Measurements from ENCODE around the gene PXMP2. TPM values are rescaled to one million over a fixed set of nuclear protein-coding genes. Genes with fewer than 3 reads are reported as not detected.

Gene PXMP2
- polyA plus RNA-seq, 2 of the 4 experiments (the other 2 are of a cell fraction), result 18.7 to 21.3 TPM

GRCh38 chr12:132736378-132736777, 49.0 kb downstream of the PXMP2 start:
- WGBS (ENCODE audit: missing lambda C conversion rate), result 91% methylated on average over 12 of the region's 12 CpGs
- Histone ChIP-seq H3K4me3 (no peak overlapping the region), H3K9me3 (no peaks in the 10 kb centered on the region), H3K4me2 (no peak overlapping the region), H3K27ac (no peak overlapping the region), H3K4me1 (no peaks in the 10 kb centered on the region)
- DNase-seq (ENCODE audit: low read depth in 1 of 2, low spot score in 1 of 2) (no peak), FAIRE-seq (no peak), ATAC-seq (peak in 1 of 2 experiments; percentile 16; a peak in 3 of 6 replicates)
- TF ChIP-seq, protein P1, sequence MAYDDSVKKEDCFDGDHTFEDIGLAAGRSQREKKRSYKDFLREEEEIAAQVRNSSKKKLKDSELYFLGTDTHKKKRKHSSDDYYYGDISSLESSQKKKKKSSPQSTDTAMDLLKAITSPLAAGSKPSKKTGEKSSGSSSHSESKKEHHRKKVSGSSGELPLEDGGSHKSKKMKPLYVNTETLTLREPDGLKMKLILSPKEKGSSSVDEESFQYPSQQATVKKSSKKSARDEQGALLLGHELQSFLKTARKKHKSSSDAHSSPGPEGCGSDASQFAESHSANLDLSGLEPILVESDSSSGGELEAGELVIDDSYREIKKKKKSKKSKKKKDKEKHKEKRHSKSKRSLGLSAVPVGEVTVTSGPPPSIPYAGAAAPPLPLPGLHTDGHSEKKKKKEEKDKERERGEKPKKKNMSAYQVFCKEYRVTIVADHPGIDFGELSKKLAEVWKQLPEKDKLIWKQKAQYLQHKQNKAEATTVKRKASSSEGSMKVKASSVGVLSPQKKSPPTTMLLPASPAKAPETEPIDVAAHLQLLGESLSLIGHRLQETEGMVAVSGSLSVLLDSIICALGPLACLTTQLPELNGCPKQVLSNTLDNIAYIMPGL (CRISPR knock-in tag; IDR thresholded peaks at IDR 0.05; ENCODE audit: borderline replicate concordance), result no peak
- TF ChIP-seq RAD21 (conservative IDR thresholded peaks at IDR 0.05 in 1 of 2, IDR thresholded peaks at IDR 0.05 in 1 of 2), result no peak
- TF ChIP-seq HEYL (CRISPR knock-in tag; IDR thresholded peaks at IDR 0.05), result no peak
- TF ChIP-seq POLR2A (IDR thresholded peaks at IDR 0.05; ENCODE audit: low read length), result no peak
- TF ChIP-seq BHLHE40 (IDR thresholded peaks at IDR 0.05; ENCODE audit: low read depth, low read length), result no peak
- TF ChIP-seq ZNF302 (CRISPR knock-in tag; IDR thresholded peaks at IDR 0.05), result no peak
- no peak for TF ChIP-seq ATOH8 (CRISPR knock-in tag; IDR thresholded peaks at IDR 0.05; ENCODE audit: low read depth)
- no peak for TF ChIP-seq ZSCAN20 (CRISPR knock-in tag; IDR thresholded peaks at IDR 0.05)
- TF ChIP-seq CHD2 (IDR thresholded peaks at IDR 0.05; ENCODE audit: low read length, partially characterized antibody), result no peak
- TF ChIP-seq, protein P2, sequence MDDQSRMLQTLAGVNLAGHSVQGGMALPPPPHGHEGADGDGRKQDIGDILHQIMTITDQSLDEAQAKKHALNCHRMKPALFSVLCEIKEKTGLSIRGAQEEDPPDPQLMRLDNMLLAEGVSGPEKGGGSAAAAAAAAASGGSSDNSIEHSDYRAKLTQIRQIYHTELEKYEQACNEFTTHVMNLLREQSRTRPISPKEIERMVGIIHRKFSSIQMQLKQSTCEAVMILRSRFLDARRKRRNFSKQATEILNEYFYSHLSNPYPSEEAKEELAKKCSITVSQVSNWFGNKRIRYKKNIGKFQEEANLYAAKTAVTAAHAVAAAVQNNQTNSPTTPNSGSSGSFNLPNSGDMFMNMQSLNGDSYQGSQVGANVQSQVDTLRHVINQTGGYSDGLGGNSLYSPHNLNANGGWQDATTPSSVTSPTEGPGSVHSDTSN (IDR thresholded peaks at IDR 0.05), result no peak
- no peak for TF ChIP-seq FOXS1 (CRISPR knock-in tag; IDR thresholded peaks at IDR 0.05)
- no peak for TF ChIP-seq JUNB (IDR thresholded peaks at IDR 0.05)
- no peak for TF ChIP-seq SREBF2 (IDR thresholded peaks at IDR 0.05)
- TF ChIP-seq, protein P3, sequence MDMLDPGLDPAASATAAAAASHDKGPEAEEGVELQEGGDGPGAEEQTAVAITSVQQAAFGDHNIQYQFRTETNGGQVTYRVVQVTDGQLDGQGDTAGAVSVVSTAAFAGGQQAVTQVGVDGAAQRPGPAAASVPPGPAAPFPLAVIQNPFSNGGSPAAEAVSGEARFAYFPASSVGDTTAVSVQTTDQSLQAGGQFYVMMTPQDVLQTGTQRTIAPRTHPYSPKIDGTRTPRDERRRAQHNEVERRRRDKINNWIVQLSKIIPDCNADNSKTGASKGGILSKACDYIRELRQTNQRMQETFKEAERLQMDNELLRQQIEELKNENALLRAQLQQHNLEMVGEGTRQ (IDR thresholded peaks at IDR 0.05), result no peak
- no peak for TF ChIP-seq RFX5 (IDR thresholded peaks at IDR 0.05)
- no peak for TF ChIP-seq NR3C1 (IDR thresholded peaks at IDR 0.05)
- TF ChIP-seq NPAS2 (CRISPR knock-in tag; IDR thresholded peaks at IDR 0.05; ENCODE audit: borderline replicate concordance), result no peak
- TF ChIP-seq POLR2AphosphoS2 (conservative IDR thresholded peaks at IDR 0.05; ENCODE audit: low read length), result no peak
- ChIA-PET POLR2A (no interaction called here), CTCF (interaction anchor here (0.6 to 1.6 kb wide), 4 partner anchors 10 to 367 kb away, joined by 3 to 4 read pairs (median 3); no protein-coding TSS in a partner anchor)

- H3K4me3 ChIP-seq, result no peak overlapping the region
- ChIA-PET POLR2A (no interaction called here), CTCF (interaction anchor here (0.6 to 1.6 kb wide), 2 partner anchors 16 to 366 kb away, joined by 3 to 4 read pairs; no protein-coding TSS in a partner anchor)
- no peak for DNase-seq (ENCODE audit: low read depth in 1 of 2, low spot score in 1 of 2)
- no peak for FAIRE-seq
- no peaks in the 10 kb centered on the region for H3K4me1 ChIP-seq
- 92% methylated on average over 14 of the region's 15 CpGs for WGBS (ENCODE audit: missing lambda C conversion rate)
- no peaks in the 10 kb centered on the region for H3K9me3 ChIP-seq
- no peak; a peak in 1 of 6 replicates for ATAC-seq
- TF ChIP-seq BHLHE40 (IDR thresholded peaks at IDR 0.05; ENCODE audit: low read depth, low read length) (no peak), ZSCAN20 (CRISPR knock-in tag; IDR thresholded peaks at IDR 0.05) (no peak), CEBPB (IDR thresholded peaks at IDR 0.05) (no peak), NPAS2 (CRISPR knock-in tag; IDR thresholded peaks at IDR 0.05; ENCODE audit: borderline replicate concordance) (no peak), CBX8 (IDR thresholded peaks at IDR 0.05) (no peak), FOSL2 (IDR thresholded peaks at IDR 0.05) (no peak), FOSL2 (CRISPR knock-in tag; IDR thresholded peaks at IDR 0.05) (no peak), TFCP2L1 (CRISPR knock-in tag; IDR thresholded peaks at IDR 0.05) (no peak), TP53 (CRISPR knock-in tag; IDR thresholded peaks at IDR 0.05) (no peak), RFX5 (IDR thresholded peaks at IDR 0.05) (no peak), HOXA7 (CRISPR knock-in tag; IDR thresholded peaks at IDR 0.05) (no peak), CBX2 (IDR thresholded peaks at IDR 0.05; ENCODE audit: borderline replicate concordance, low read depth) (no peak)
- TF ChIP-seq, protein P1 (CRISPR knock-in tag; IDR thresholded peaks at IDR 0.05; ENCODE audit: borderline replicate concordance), result no peak
- H3K4me2 ChIP-seq, result no peak overlapping the region
- H3K27ac ChIP-seq, result no peak overlapping the region
These were observed 49.5 kb downstream of the PXMP2 start for GRCh38 chr12:132736913-132737312.
